GM12891 (cell line): ENCODE measurements around the gene GTF2H3.

Experiments
- POLR2A ChIP-seq: IDR thresholded peaks from 2 replicates; pipeline ENCODE4 v1.6.1; 2011; ENCODE audit warnings: low read depth, low read length, control low read depth
- POLR2AphosphoS5 ChIP-seq: IDR thresholded peaks from 2 replicates; pipeline ENCODE4 v1.6.1; 2011; ENCODE audit warnings: low read depth, low read length, control low read depth

DNA sequence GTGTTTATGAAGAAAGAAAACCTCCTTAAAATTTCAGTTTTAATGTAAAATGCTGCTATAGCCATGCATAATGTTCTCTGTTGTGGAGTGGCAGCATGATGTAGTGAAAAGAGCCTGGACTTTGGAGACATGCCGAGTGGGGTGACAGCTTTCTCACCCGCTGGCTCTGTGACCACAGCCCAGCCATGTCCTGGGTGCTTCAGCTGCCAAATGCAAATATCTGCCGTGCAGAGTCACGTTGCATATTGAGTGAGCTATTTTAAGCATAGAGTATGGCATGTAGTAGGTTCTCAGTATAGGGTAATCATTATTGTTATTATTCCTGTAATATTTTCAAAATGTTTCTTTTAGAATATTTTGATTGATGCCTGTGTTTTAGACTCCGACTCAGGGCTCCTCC is 21.8 kb downstream of the GTF2H3 start:
- TF ChIP-seq POLR2AphosphoS5 = no peak
- TF ChIP-seq POLR2A = no peak
